ENCODE results near the gene PGC. TPM values are rescaled to one million over a fixed set of nuclear protein-coding genes. Genes with fewer than 3 reads are reported as not detected.

Gene PGC
- total and polyA plus RNA-seq, 2 of the 8 experiments (the other 6 are each of a cell fraction or from before 2014, with no cell fraction given), result 0.09 TPM; not detected in 1

- no peak overlapping the region for H3K27ac ChIP-seq (ENCODE audit: low read depth, low read length)
- no peak overlapping the region; a peak in 1 of 7 replicates for H3K9ac ChIP-seq (replicated peaks in 1 of 4; ENCODE audit: extremely low read depth in 1 of 4, low read depth in 3 of 4, low read length in 3 of 4)
- POLR2A ChIA-PET (ENCODE audit: partially characterized antibody), result interaction anchor here (0.8 kb wide), 1 partner anchor 26 kb away, joined by 3 read pairs; no protein-coding TSS in a partner anchor
- TF ChIP-seq PHF8 (conservative IDR thresholded peaks at IDR 0.05; ENCODE audit: low read depth, low read length) (no peak), KDM4A (IDR thresholded peaks at IDR 0.05; ENCODE audit: low read depth, low read length, severe bottlenecking) (no peak), BRCA1 (IDR thresholded peaks at IDR 0.05; ENCODE audit: low read depth, low read length) (no peak), RAD21 (IDR thresholded peaks at IDR 0.05 in 1 of 2, conservative IDR thresholded peaks at IDR 0.05 in 1 of 2; ENCODE audit: low read depth in 2 of 2, low read length in 2 of 2) (no peak), NRF1 (IDR thresholded peaks at IDR 0.05; ENCODE audit: low read depth, low read length) (no peak), SAP30 (IDR thresholded peaks at IDR 0.05; ENCODE audit: insufficient read depth, insufficient replicate concordance, low read length) (no peak), ATF3 (IDR thresholded peaks at IDR 0.05; ENCODE audit: insufficient read depth, low read depth, low read length) (no peak), CHD1 (IDR thresholded peaks at IDR 0.05; ENCODE audit: low read depth, low read length) (no peak), MAX (IDR thresholded peaks at IDR 0.05) (no peak), GABPA (IDR thresholded peaks at IDR 0.05; ENCODE audit: borderline replicate concordance, insufficient read depth, low read length) (no peak), TBP (IDR thresholded peaks at IDR 0.05; ENCODE audit: low read depth, low read length) (no peak)
Observed at GRCh38 chr6:41702089-41702745, 45.0 kb downstream of the PGC start.

More at GRCh38 chr6:41702089-41702745, 45.0 kb downstream of the PGC start:
- DNase-seq (ENCODE audit: low read depth in 1 of 2, low spot score in 2 of 2), result no peak
- Histone ChIP-seq H4K91ac (replicated peaks; ENCODE audit: insufficient read length, low read length) (no peak overlapping the region), H3K23me2 (ENCODE audit: low read depth, low read length) (no peaks in the 10 kb centered on the region), H3K4me3 (ENCODE audit: extremely low read depth in 1 of 4, insufficient read depth in 2 of 4, low read depth in 3 of 4, low read length in 4 of 4) (no peak overlapping the region), H2AFZ (ENCODE audit: low read length) (no peak overlapping the region), H4K5ac (ENCODE audit: insufficient read length, low read depth, low read length) (no peak overlapping the region), H3K79me2 (ENCODE audit: control insufficient read depth in 1 of 2, insufficient read depth in 2 of 2, low read length in 2 of 2) (no peaks in the 10 kb centered on the region), H3K14ac (ENCODE audit: insufficient read length) (no peak overlapping the region), H2BK120ac (replicated peaks; ENCODE audit: low read depth, low read length) (no peak overlapping the region), H3K18ac (ENCODE audit: extremely low read depth, low read length) (no peak overlapping the region), H3K23ac (ENCODE audit: insufficient read length) (no peak overlapping the region), H3K79me1 (ENCODE audit: low read depth, low read length) (0 out of 2 replicates have a peak, but pooled peaks cover 2% of the 10 kb centered on the region), H3K27me3 (replicated peaks in 1 of 4; ENCODE audit: control insufficient read depth in 3 of 4, extremely low read depth in 1 of 4, insufficient read depth in 3 of 4, low read length in 3 of 4) (no peaks in the 10 kb centered on the region; a peak in 2 of 7 replicates), H2BK15ac (ENCODE audit: low read length) (no peak overlapping the region), H4K8ac (ENCODE audit: extremely low read depth, insufficient read depth, low read length) (0 out of 2 replicates have a peak overlapping the region, but pooled peaks have one; percentile 39), H2BK12ac (ENCODE audit: low read depth, low read length) (0 out of 2 replicates have a peak overlapping the region, but pooled peaks have one; percentile 50), H3K56ac (replicated peaks; ENCODE audit: insufficient read length, low read depth, low read length) (no peak overlapping the region), H2AK5ac (ENCODE audit: low read depth, low read length) (no peak overlapping the region), H2BK20ac (ENCODE audit: low read length) (no peak overlapping the region), H4K20me1 (replicated peaks in 1 of 2; ENCODE audit: control insufficient read depth in 1 of 2, insufficient read depth in 2 of 2, low read length in 2 of 2) (peaks cover 0 to 3% of the 10 kb centered on the region in 2 experiments), H3K4me1 (replicated peaks in 1 of 4; ENCODE audit: control insufficient read depth in 3 of 4, insufficient read depth in 4 of 4, low read length in 3 of 4) (peaks cover 0 to 16% (median 5%) of the 10 kb centered on the region in 4 experiments; a peak in 6 of 7 replicates), H3K36me3 (ENCODE audit: control insufficient read depth in 2 of 4, insufficient read depth in 4 of 4, low read length in 3 of 4) (no peaks in the 10 kb centered on the region), H2BK5ac (ENCODE audit: low read depth, low read length) (no peak overlapping the region), H3K9me3 (ENCODE audit: insufficient read depth in 2 of 2, low read depth in 1 of 2, low read length in 1 of 2) (no peaks in the 10 kb centered on the region), H3K4ac (replicated peaks; ENCODE audit: insufficient read length, low read depth, low read length) (no peak overlapping the region), H3K4me2 (ENCODE audit: insufficient read depth in 1 of 2, low read depth in 2 of 2, low read length in 2 of 2) (no peak overlapping the region)
- no peak for FAIRE-seq
- 90% methylated on average over 10 of the region's 10 CpGs; no CpG with 5 or more reads in 1 of the 2 experiments for WGBS, 2 experiments (ENCODE audit: extremely low coverage in 1 of 2, insufficient coverage in 1 of 2, insufficient read length in 1 of 2, insufficient replicate concordance in 2 of 2, low coverage in 1 of 2, low lambda C conversion rate in 2 of 2, missing lambda C conversion rate in 1 of 2)
- CTCF ChIA-PET (ENCODE audit: partially characterized antibody), result interaction anchor here (0.7 to 12.5 kb wide), 6 partner anchors 10 to 84 kb away, joined by 3 to 181 read pairs (median 19); partner anchors contain the start of gene TOMM6

Measured in H1 (cell line).